H1 (cell line): ENCODE results near the gene MPIG6B. TPM values are rescaled to one million over a fixed set of nuclear protein-coding genes. Genes with fewer than 3 reads are reported as not detected.

ENCODE experiments used
- ATF2 ChIP-seq: IDR thresholded peaks from 2 replicates; pipeline ENCODE4 v1.6.1; 2012; ENCODE audit warnings: low read length, inconsistent platforms
- CTBP2 ChIP-seq: IDR thresholded peaks from 2 replicates; pipeline ENCODE4 v1.7.0; 2011; ENCODE audit warnings: borderline replicate concordance, mild to moderate bottlenecking, moderate library complexity, mixed read lengths, low read length; ENCODE audit not compliant: insufficient read depth, insufficient read length
- KDM1A ChIP-seq: fragments of 200-600, 300-600 bp; sonication (generic); IDR thresholded peaks from 2 replicates; pipeline ENCODE4 v1.7.1; 2016; ENCODE audit warnings: mild to moderate bottlenecking, low read length, borderline replicate concordance
- KDM5A ChIP-seq: fragments of 200-600 bp; IDR thresholded peaks from 2 replicates; pipeline ENCODE4 v1.7.1; 2012; ENCODE audit warnings: mild to moderate bottlenecking, low read length, inconsistent platforms, mixed read lengths
- NANOG ChIP-seq: IDR thresholded peaks from 2 replicates; pipeline ENCODE4 v1.6.1; 2011; ENCODE audit warnings: low read length, low read depth, mild to moderate bottlenecking, inconsistent platforms; ENCODE audit not compliant: insufficient read depth, poor library complexity, severe bottlenecking
- RBBP5 ChIP-seq: IDR thresholded peaks from 2 replicates; pipeline ENCODE4 v1.7.1; 2012; ENCODE audit warnings: low read depth, mild to moderate bottlenecking, inconsistent platforms, low read length, moderate library complexity, borderline replicate concordance
- USF2 ChIP-seq: IDR thresholded peaks from 2 replicates; pipeline ENCODE4 v1.6.1; 2011; ENCODE audit warnings: low read length, improper control_type of control experiment
- polyA plus RNA-seq, 7 experiments: library from polyadenylated mRNA; depleted of rRNA in 3 of 7; stranded (reverse) in 5 of 7; unstranded in 2 of 7; fragments of >200 nt in 5 of 7; fragments of 200-250 nt in 2 of 7; gene quantifications; 1 replicate in 5 of 7; 2 replicates in 1 of 7; 4 replicates in 1 of 7; pipeline versions ENCODE4 v1.2.1 to v1.2.3, GENCODE V29; 2011 to 2013; ENCODE audit warnings: missing spikeins in 2 of 7, mixed read lengths in 2 of 7
- total RNA-seq: library from RNA; stranded (reverse); fragmentation: NEBNext Ultra II Directional; extraction: Animal tissue kit (Norgen Biotek cat#: 25700); gene quantifications from 2 replicates; pipeline ENCODE4 v1.2.1, GENCODE V29; 2021

Gene MPIG6B
- total and polyA plus RNA-seq, 2 of the 8 experiments (the other 6 are each of a cell fraction or from before 2014, with no cell fraction given) = 0.18 TPM; not detected in 1

GRCh38 chr6:31768363-31769257 is 45.4 kb downstream of the MPIG6B start (continued):
- TF ChIP-seq KDM5A (no peak), KDM1A (no peak), RBBP5 (no peak), NANOG (no peak), USF2 (no peak), CTBP2 (no peak), ATF2 (no peak)
